Pancreas (tissue), 10 donors: ENCODE data around the gene INPP5J. TPM values are rescaled to one million over a fixed set of nuclear protein-coding genes. Genes with fewer than 3 reads are reported as not detected.
"Not testable (repeated sequence)": the region's sequence is repeated elsewhere in the genome, so short reads cannot be mapped to it uniquely, and the experiment has no call there.

Experiments
- ATAC-seq, 4 donors: fragments of 200-7000 bp; cut with Tn5 transposase; one replicate each; pipeline versions ENCODE4 v1.8.0 to v1.9.1; 2020; ENCODE audit warnings: mild to moderate bottlenecking in 4 of 4, moderate library complexity in 4 of 4
- DNase-seq, 6 donors: peaks; one replicate each; pipeline ENCODE4 v3.0.0-alpha.2; 2020
- FAIRE-seq: peaks from 2 replicates; lab custom pipeline; 2012; peaks lifted over from hg19 to GRCh38; lab: Jason Lieb, UNC
- H3K27ac ChIP-seq, 4 donors: fragments of 200-600 bp; sonication (generic); 1 replicate in 3 of 4; 2 replicates in 1 of 4; pipeline versions ENCODE4 v1.5.0 to v1.8.0; 2020
- H3K27me3 ChIP-seq, 4 donors: fragments of 200-600 bp; one replicate each; pipeline ENCODE4 v1.8.0; 2021
- H3K36me3 ChIP-seq, 3 donors: fragments of 200-600 bp; sonication (generic) in 1 of 3; one replicate each; pipeline versions ENCODE4 v1.5.0 to v1.8.0; 2020 to 2021
- H3K4me1 ChIP-seq, 3 donors: fragments of 200-600 bp; one replicate each; pipeline ENCODE4 v1.8.0; 2021
- H3K4me3 ChIP-seq, 4 donors: fragments of 200-600 bp; sonication (generic) in 2 of 4; one replicate each; pipeline versions ENCODE4 v1.5.0 to v1.8.0; 2020 to 2021
- H3K9me3 ChIP-seq, 4 donors: fragments of 200-600 bp; one replicate each; pipeline ENCODE4 v1.8.0; 2021
- WGBS, 2 donors: extraction: QIAGEN DNeasy Blood & Tissue Kit; methylation state at CpG; one replicate each; pipeline ENCODE4 v1.1.7; 2013; 5-methylcytosine and 5-hydroxymethylcytosine counted together
- intact Hi-C, 3 donors: fragments of 100-400 bp; cut with DNase I; formaldehyde crosslinking; loops; one replicate each; pipeline versions ENCODE4 v1.11.1 to v1.14.2; 2022
- polyA plus RNA-seq, 2 donors: library from polyadenylated mRNA; stranded (reverse); fragments of 200-250 nt; gene quantifications; one replicate each; pipeline ENCODE4 v1.2.3, GENCODE V29; 2013
- total RNA-seq, 6 donors: library from RNA; stranded (reverse); fragmentation: NEBNext Ultra II Directional in 4 of 6; extraction: Animal tissue kit (Norgen Biotek cat#: 25700) in 4 of 6; gene quantifications; one replicate each; pipeline versions ENCODE4 v1.2.1 to v1.2.4, GENCODE V29; 2021 to 2023
- TF ChIP-seq, protein P1 (sequence below), 4 donors: fragments of 200-600 bp; sonication (generic) in 3 of 4; IDR thresholded peaks; one replicate each; pipeline versions ENCODE4 v1.5.0 to v1.8.0; 2021; ENCODE audit warnings: antibody characterized with exemption in 4 of 4
- donor health status: healthy with polysubstance abuse.
- donor health status: DM: no; HTN: no; CAD: no; lungs with moderate emphysema.
- donor health status: DM: no; HTN: no; CAD: no.
- donor health status: control.
- donor health status: control.
- donor health status: Bipolar disorder and iron deficiency.
- donor health status: DM: yes; HTN: yes; CAD: no.
- donor health status: DM: no; HTN: no; CAD: no.
- donor health status: DM: no; HTN: no; CAD: no.
- donor health status: DM: yes; HTN: yes; CAD: no.

Gene INPP5J
- total and polyA plus RNA-seq, 8 donors, result 4.5 to 25.0 (median 10.3) TPM

DNA sequence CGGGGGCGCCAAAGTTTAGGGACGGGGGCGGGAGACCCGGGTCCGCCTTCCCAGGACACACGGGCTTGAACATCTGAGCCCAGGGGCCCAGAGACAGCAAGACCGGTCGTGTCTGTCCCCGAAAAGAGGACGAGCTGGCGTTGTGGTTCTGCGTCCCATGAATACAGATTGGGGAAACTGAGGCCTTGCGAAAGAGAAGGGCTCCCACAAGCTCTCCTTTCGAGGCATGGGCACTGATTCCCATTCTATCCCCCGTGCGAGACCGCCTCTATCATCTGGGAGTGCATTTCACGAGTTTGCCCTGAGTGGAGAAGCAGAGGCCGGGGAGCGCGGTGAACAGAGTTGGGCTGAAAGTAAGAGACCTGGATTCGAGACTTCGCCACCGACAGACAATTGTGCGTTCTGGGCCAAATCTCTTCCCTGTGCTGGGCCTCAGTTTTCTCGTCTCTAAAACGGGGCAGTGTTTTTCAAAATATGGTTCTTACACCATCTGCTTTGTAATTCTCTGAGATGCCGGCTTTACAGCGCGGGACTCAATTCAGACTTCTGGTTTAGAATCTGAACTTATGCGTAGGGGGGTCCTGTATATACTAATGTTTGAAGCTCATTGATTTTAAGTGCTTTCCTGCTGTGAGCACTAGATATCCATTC lies 37.7 kb downstream of the INPP5J start:
- Histone ChIP-seq H3K27ac (peak overlapping the region; percentile 67 to 87 (median 82)), H3K9me3 (no peaks in the 10 kb centered on the region), H3K4me3 (peak overlapping the region; percentile 72 to 86 (median 76)), H3K4me1 (peaks cover 9 to 21% (median 16%) of the 10 kb centered on the region in 3 donors), H3K27me3 (no peaks in the 10 kb centered on the region), H3K36me3 (no peaks in the 10 kb centered on the region)
- FAIRE-seq (no peak), ATAC-seq (peak; percentile 29 to 70 (median 63)), DNase-seq (peak in 1 of 6 donors; percentile 25)
- intact Hi-C loops, result no loop called here
- TF ChIP-seq, protein P1, sequence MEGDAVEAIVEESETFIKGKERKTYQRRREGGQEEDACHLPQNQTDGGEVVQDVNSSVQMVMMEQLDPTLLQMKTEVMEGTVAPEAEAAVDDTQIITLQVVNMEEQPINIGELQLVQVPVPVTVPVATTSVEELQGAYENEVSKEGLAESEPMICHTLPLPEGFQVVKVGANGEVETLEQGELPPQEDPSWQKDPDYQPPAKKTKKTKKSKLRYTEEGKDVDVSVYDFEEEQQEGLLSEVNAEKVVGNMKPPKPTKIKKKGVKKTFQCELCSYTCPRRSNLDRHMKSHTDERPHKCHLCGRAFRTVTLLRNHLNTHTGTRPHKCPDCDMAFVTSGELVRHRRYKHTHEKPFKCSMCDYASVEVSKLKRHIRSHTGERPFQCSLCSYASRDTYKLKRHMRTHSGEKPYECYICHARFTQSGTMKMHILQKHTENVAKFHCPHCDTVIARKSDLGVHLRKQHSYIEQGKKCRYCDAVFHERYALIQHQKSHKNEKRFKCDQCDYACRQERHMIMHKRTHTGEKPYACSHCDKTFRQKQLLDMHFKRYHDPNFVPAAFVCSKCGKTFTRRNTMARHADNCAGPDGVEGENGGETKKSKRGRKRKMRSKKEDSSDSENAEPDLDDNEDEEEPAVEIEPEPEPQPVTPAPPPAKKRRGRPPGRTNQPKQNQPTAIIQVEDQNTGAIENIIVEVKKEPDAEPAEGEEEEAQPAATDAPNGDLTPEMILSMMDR (IDR thresholded peaks at IDR 0.05), result no peak
- WGBS, 2 donors, result 1 to 2% methylated on average over 32 of the region's 32 CpGs

DNA sequence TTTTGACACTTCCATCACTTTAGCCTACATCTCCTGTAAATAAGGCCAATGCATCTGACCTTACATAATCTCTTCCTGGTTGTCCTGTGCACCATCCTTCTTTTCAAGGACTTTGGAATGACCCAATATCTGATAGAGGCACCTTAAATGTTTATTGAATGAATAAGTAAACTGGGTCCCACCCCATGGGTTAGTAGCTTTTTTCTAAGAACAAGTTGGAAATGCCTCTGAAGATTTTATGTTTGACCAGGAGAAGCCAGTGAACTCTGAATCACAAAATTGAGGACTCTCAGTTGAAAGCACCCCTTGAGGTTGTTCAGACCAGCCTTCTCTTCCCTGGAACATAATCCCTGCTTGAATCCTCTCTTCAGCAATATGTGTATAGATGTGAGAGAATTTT lies 38.6 kb downstream of the INPP5J start:
- TF ChIP-seq, protein P1 (IDR thresholded peaks at IDR 0.05), result no peak
- H3K4me3 ChIP-seq, result peak overlapping the region in 3 of 4 donors; percentile 72 to 78 (median 75)

DNA sequence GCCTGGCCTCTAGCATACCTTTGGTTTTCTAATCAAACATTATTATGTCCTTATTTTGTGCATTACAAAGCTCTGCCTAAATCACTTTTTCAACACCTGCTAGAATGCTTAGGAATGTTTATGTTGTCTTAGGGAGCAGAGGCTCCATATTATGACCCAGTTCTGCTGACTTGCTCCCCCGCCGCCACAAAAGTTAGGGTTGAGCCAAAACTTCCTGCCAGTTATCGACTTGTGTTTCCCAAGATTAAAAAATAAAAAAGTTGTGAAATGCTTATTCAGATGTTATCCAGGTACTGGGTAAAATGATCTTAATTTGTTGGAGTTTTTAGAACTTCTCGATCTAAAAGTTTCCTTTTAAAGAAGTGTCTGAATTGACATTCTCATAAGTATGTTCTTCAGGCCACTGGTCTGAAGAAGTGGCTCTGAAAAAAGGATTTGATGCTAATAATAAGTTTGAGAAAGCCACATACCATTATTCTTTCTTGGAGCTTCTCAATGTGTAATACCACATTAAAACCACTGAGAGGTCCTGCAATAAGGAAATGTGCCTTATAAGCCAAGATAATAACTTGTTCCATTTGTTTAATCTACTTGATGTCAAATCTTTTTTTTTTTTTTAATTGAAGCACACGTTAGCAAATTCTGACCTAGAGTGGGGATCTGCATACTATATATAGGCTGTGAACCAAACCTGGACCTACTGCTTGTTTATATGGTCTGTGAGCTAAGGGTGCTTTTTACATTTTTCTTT lies 39.4 kb downstream of the INPP5J start:
- Histone ChIP-seq H3K9me3 (no peaks in the 10 kb centered on the region), H3K27ac (peak overlapping the region in 1 of 4 donors; percentile 6), H3K4me3 (no peak overlapping the region), H3K27me3 (no peaks in the 10 kb centered on the region), H3K4me1 (peaks cover 9 to 21% (median 16%) of the 10 kb centered on the region in 3 donors), H3K36me3 (peaks cover 0 to 3% (median 0%) of the 10 kb centered on the region in 3 donors)
- peak in 1 of 6 donors; percentile 24 for DNase-seq
- FAIRE-seq, result no peak
- TF ChIP-seq, protein P1 (IDR thresholded peaks at IDR 0.05), result no peak
- intact Hi-C loops, result no loop called here
- 5 to 14% methylated on average over 5 of the region's 5 CpGs for WGBS, 2 donors
- peak in 1 of 4 donors; percentile 26 for ATAC-seq

More for the DNA sequence above, 38.6 kb downstream of the INPP5J start:
- peaks cover 9 to 21% (median 16%) of the 10 kb centered on the region in 3 donors for H3K4me1 ChIP-seq
- no peaks in the 10 kb centered on the region for H3K9me3 ChIP-seq
- peaks cover 0 to 3% (median 0%) of the 10 kb centered on the region in 3 donors for H3K36me3 ChIP-seq
- H3K27me3 ChIP-seq, result no peaks in the 10 kb centered on the region
- no peak for ATAC-seq
- no peak for FAIRE-seq
- intact Hi-C loops, result no loop called here
- no peak for DNase-seq
- H3K27ac ChIP-seq, result peak overlapping the region in 1 of 4 donors; percentile 85

DNA sequence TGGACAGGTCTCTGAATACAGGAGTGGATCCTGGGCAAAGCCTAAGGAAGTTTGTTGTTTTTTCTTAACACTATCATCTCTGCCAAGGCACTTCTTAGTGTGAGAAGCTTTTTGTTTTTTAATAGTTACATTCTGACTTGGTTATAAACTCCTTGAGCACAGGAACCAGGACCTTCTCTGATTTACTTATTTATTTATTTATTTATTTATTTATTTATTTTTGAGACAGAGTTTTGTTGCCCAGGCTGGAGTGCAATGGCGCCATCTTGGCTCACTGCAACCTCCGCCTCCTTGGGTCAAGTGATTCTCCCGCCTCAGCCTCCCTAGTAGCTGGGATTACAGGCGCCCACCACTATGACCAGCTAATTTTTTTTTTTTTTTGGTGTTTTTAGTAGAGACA lies 48.2 kb downstream of the INPP5J start:
- H3K27ac ChIP-seq, result no peak overlapping the region
- H3K4me1 ChIP-seq, result peaks cover 0 to 8% (median 0%) of the 10 kb centered on the region in 3 donors
- 99 to 100% methylated on average over 4 of the region's 4 CpGs for WGBS, 2 donors
- no peaks in the 10 kb centered on the region for H3K9me3 ChIP-seq
- FAIRE-seq (no peak), ATAC-seq (no peak), DNase-seq (no peak)
- TF ChIP-seq, protein P1 (IDR thresholded peaks at IDR 0.05), result no peak
- H3K27me3 ChIP-seq, result no peaks in the 10 kb centered on the region
- no peak overlapping the region for H3K4me3 ChIP-seq
- H3K36me3 ChIP-seq, result peaks cover 0 to 2% (median 0%) of the 10 kb centered on the region in 3 donors
- intact Hi-C loops, result no loop called here

DNA sequence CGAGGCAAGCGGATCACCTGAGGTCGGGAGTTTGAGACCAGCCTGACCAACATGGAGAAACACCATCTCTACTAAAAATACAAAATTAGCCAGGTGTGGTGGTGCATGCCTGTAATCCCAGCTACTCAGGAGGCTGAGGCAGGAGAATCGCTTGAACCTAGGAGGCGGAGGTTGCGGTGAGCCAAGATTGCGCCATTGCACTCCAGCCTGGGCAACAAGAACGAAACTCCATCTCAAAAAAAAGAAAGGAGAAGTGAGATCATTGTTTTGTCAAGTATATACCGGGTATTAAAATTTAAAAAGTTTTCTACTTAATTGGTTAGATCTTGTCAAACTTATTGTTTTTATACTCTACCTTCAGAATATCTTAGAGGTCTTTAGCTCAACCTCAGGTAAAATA lies 49.0 kb downstream of the INPP5J start:
- H3K36me3 ChIP-seq, H3K4me3 ChIP-seq, H3K27ac ChIP-seq, H3K4me1 ChIP-seq, ATAC-seq, H3K9me3 ChIP-seq, FAIRE-seq, DNase-seq, intact Hi-C loops, H3K27me3 ChIP-seq: not testable (repeated sequence)
- WGBS, 2 donors, result 93 to 94% methylated on average over 8 to 9 of the region's 9 CpGs
